ENCODE measurements around the gene NACC2.

Gene NACC2

GRCh38 chr9:136022731-136023409 is 72.2 kb downstream of the NACC2 start:
- Mint-ChIP-seq H3K36me3 (ENCODE audit: low read depth) (no peaks in the 10 kb centered on the region), H3K27ac (no peak overlapping the region), H3K4me1 (ENCODE audit: low read depth) (peaks cover 6% of the 10 kb centered on the region), H3K27me3 (no peaks in the 10 kb centered on the region), H3K9me3 (no peaks in the 10 kb centered on the region), H3K4me3 (no peak overlapping the region)
- peak; percentile 17 for DNase-seq

- DNase-seq, result peak; percentile 20
- Mint-ChIP-seq H3K36me3 (ENCODE audit: low read depth) (no peaks in the 10 kb centered on the region), H3K4me1 (ENCODE audit: low read depth) (peaks cover 6% of the 10 kb centered on the region), H3K27ac (no peak overlapping the region), H3K27me3 (no peaks in the 10 kb centered on the region), H3K9me3 (no peaks in the 10 kb centered on the region), H3K4me3 (no peak overlapping the region)
These were observed 73.0 kb downstream of the NACC2 start for GRCh38 chr9:136021872-136022681.

GRCh38 chr9:136021171-136021871 is 73.8 kb downstream of the NACC2 start:
- Mint-ChIP-seq H3K4me1 (ENCODE audit: low read depth) (peaks cover 6% of the 10 kb centered on the region), H3K9me3 (no peaks in the 10 kb centered on the region), H3K27ac (no peak overlapping the region), H3K36me3 (ENCODE audit: low read depth) (no peaks in the 10 kb centered on the region), H3K4me3 (no peak overlapping the region), H3K27me3 (no peaks in the 10 kb centered on the region)
- peak; percentile 2 for DNase-seq

- H3K9me3 Mint-ChIP-seq, result no peaks in the 10 kb centered on the region
- no peaks in the 10 kb centered on the region for H3K36me3 Mint-ChIP-seq (ENCODE audit: low read depth)
- peaks cover 6% of the 10 kb centered on the region for H3K4me1 Mint-ChIP-seq (ENCODE audit: low read depth)
- H3K27me3 Mint-ChIP-seq, result no peaks in the 10 kb centered on the region
- DNase-seq, result peak; percentile 5
- H3K27ac Mint-ChIP-seq, result no peak overlapping the region
- no peak overlapping the region for H3K4me3 Mint-ChIP-seq
These were observed 74.4 kb downstream of the NACC2 start for GRCh38 chr9:136020671-136021070.

- no peaks in the 10 kb centered on the region for H3K27me3 Mint-ChIP-seq
- peak; percentile 27 for DNase-seq
- H3K27ac Mint-ChIP-seq, result no peak overlapping the region
- H3K9me3 Mint-ChIP-seq, result no peaks in the 10 kb centered on the region
- H3K36me3 Mint-ChIP-seq (ENCODE audit: low read depth), result no peaks in the 10 kb centered on the region
- H3K4me3 Mint-ChIP-seq, result no peak overlapping the region
- peaks cover 6% of the 10 kb centered on the region for H3K4me1 Mint-ChIP-seq (ENCODE audit: low read depth)
These were observed 74.9 kb downstream of the NACC2 start for GRCh38 chr9:136020206-136020605.

- peaks cover 6% of the 10 kb centered on the region for H3K4me1 Mint-ChIP-seq (ENCODE audit: low read depth)
- H3K27me3 Mint-ChIP-seq, result no peaks in the 10 kb centered on the region
These were observed 75.4 kb downstream of the NACC2 start for GRCh38 chr9:136019681-136020060.

GRCh38 chr9:136019041-136019680 is 75.9 kb downstream of the NACC2 start:
- Mint-ChIP-seq H3K27ac (no peak overlapping the region), H3K36me3 (ENCODE audit: low read depth) (no peaks in the 10 kb centered on the region), H3K4me3 (no peak overlapping the region), H3K9me3 (no peaks in the 10 kb centered on the region), H3K4me1 (ENCODE audit: low read depth) (peaks cover 6% of the 10 kb centered on the region), H3K27me3 (no peaks in the 10 kb centered on the region)
- DNase-seq, result peak; percentile 18

More at GRCh38 chr9:136019681-136020060, 75.4 kb downstream of the NACC2 start:
- Mint-ChIP-seq H3K36me3 (ENCODE audit: low read depth) (no peaks in the 10 kb centered on the region), H3K4me3 (no peak overlapping the region), H3K9me3 (no peaks in the 10 kb centered on the region), H3K27ac (no peak overlapping the region)
- no peak for DNase-seq

GRCh38 chr9:136018257-136019031 is 76.6 kb downstream of the NACC2 start:
- no peaks in the 10 kb centered on the region for H3K27me3 Mint-ChIP-seq
- peak; percentile 9 for DNase-seq
- H3K4me3 Mint-ChIP-seq, result no peak overlapping the region
- no peaks in the 10 kb centered on the region for H3K9me3 Mint-ChIP-seq
- no peak overlapping the region for H3K27ac Mint-ChIP-seq
- H3K36me3 Mint-ChIP-seq (ENCODE audit: low read depth), result no peaks in the 10 kb centered on the region
- peaks cover 6% of the 10 kb centered on the region for H3K4me1 Mint-ChIP-seq (ENCODE audit: low read depth)

GRCh38 chr9:136017289-136018190 is 77.5 kb downstream of the NACC2 start:
- Mint-ChIP-seq H3K4me3 (no peak overlapping the region), H3K27me3 (no peaks in the 10 kb centered on the region), H3K4me1 (ENCODE audit: low read depth) (peaks cover 6% of the 10 kb centered on the region), H3K27ac (no peak overlapping the region), H3K36me3 (ENCODE audit: low read depth) (no peaks in the 10 kb centered on the region), H3K9me3 (no peaks in the 10 kb centered on the region)
- DNase-seq, result peak; percentile 23

- no peaks in the 10 kb centered on the region for H3K27me3 Mint-ChIP-seq
- H3K9me3 Mint-ChIP-seq, result no peaks in the 10 kb centered on the region
- H3K27ac Mint-ChIP-seq, result no peak overlapping the region
- H3K4me3 Mint-ChIP-seq, result no peak overlapping the region
- DNase-seq, result peak; percentile 18
- H3K36me3 Mint-ChIP-seq (ENCODE audit: low read depth), result peaks cover 2% of the 10 kb centered on the region
- H3K4me1 Mint-ChIP-seq (ENCODE audit: low read depth), result peaks cover 6% of the 10 kb centered on the region
These were observed 78.4 kb downstream of the NACC2 start for GRCh38 chr9:136016572-136017288.

- Mint-ChIP-seq H3K36me3 (ENCODE audit: low read depth) (peaks cover 2% of the 10 kb centered on the region), H3K4me3 (no peak overlapping the region), H3K4me1 (ENCODE audit: low read depth) (peaks cover 6% of the 10 kb centered on the region), H3K27me3 (no peaks in the 10 kb centered on the region), H3K9me3 (no peaks in the 10 kb centered on the region), H3K27ac (no peak overlapping the region)
- DNase-seq, result peak; percentile 15
These were observed 79.2 kb downstream of the NACC2 start for GRCh38 chr9:136015656-136016571.

Data from activated T-cell treated with anti-CD3 and anti-CD28 coated beads, Interleukin-2, amount 50 U/mL, for 24 hours (primary cell).